GM19397 (cell line): ENCODE measurements around the gene SYDE2.
"Not testable (repeated sequence)": the region's sequence is repeated elsewhere in the genome, so short reads cannot be mapped to it uniquely, and the experiment has no call there.

Experiments
- ATAC-seq: cut with Tn5 transposase; IDR thresholded peaks from one replicate; pipeline ENCODE4 v1.9.1; 2021; ENCODE audit warnings: mild to moderate bottlenecking, moderate library complexity; ENCODE audit not compliant: unreplicated experiment

The SYDE2 gene

GRCh38 chr1:85214654-85215053 lies 13.8 kb upstream of the SYDE2 start:
- ATAC-seq = no peak

GRCh38 chr1:85208488-85208887 lies 7.7 kb upstream of the SYDE2 start:
- ATAC-seq = no peak

GRCh38 chr1:85203573-85204171 lies 2.9 kb upstream of the SYDE2 start:
- ATAC-seq = no peak

GRCh38 chr1:85202864-85203255 lies 2.0 kb upstream of the SYDE2 start:
- ATAC-seq = no peak

GRCh38 chr1:85202092-85202863 lies 1.5 kb upstream of the SYDE2 start:
- ATAC-seq = no peak

- ATAC-seq = peak; percentile 38
Measured at GRCh38 chr1:85201340-85202091, 700 bp upstream of the SYDE2 start.

- no peak for ATAC-seq
Measured at GRCh38 chr1:85199667-85200462, 951 bp downstream of the SYDE2 start.

- ATAC-seq = no peak
Measured at GRCh38 chr1:85198864-85199263, 2.0 kb downstream of the SYDE2 start.

- no peak for ATAC-seq
Measured at GRCh38 chr1:85196358-85196757, 4.5 kb downstream of the SYDE2 start.

GRCh38 chr1:85195703-85196102 lies 5.1 kb downstream of the SYDE2 start:
- ATAC-seq = no peak

- not testable (repeated sequence) for ATAC-seq
Measured at GRCh38 chr1:85192129-85192528, 8.7 kb downstream of the SYDE2 start.

GRCh38 chr1:85189120-85189519 lies 11.7 kb downstream of the SYDE2 start:
- ATAC-seq = no peak

- no peak for ATAC-seq
Measured at GRCh38 chr1:85188530-85188929, 12.3 kb downstream of the SYDE2 start.

GRCh38 chr1:85187021-85187420 lies 13.8 kb downstream of the SYDE2 start:
- not testable (repeated sequence) for ATAC-seq

GRCh38 chr1:85184245-85184644 lies 16.6 kb downstream of the SYDE2 start:
- no peak for ATAC-seq

- no peak for ATAC-seq
Measured at GRCh38 chr1:85182700-85183099, 18.1 kb downstream of the SYDE2 start.

- ATAC-seq = no peak
Measured at GRCh38 chr1:85180869-85181268, 19.9 kb downstream of the SYDE2 start.

GRCh38 chr1:85179522-85179921 lies 21.3 kb downstream of the SYDE2 start:
- no peak for ATAC-seq

- no peak for ATAC-seq
Measured at GRCh38 chr1:85178396-85178795, 22.4 kb downstream of the SYDE2 start.

GRCh38 chr1:85174503-85174902 lies 26.3 kb downstream of the SYDE2 start:
- ATAC-seq = no peak

- ATAC-seq = no peak
Measured at GRCh38 chr1:85172684-85173337, 28.0 kb downstream of the SYDE2 start.
